Osteocyte (in vitro differentiated cells): Measurements from ENCODE around the gene CCDC92B. TPM values are rescaled to one million over a fixed set of nuclear protein-coding genes. Genes with fewer than 3 reads are reported as not detected.

Experiments used
- DNase-seq: peaks from one replicate; pipeline ENCODE4 v3.0.0; 2021; ENCODE audit warnings: mixed read lengths; ENCODE audit not compliant: unreplicated experiment; ENCODE audit errors: extremely low spot score
- H3K27ac Mint-ChIP-seq: one replicate; pipeline ENCODE4 v1.8.0; 2021; ENCODE audit warnings: mild to moderate bottlenecking, mixed read lengths; ENCODE audit not compliant: unreplicated experiment
- H3K27me3 Mint-ChIP-seq: one replicate; pipeline ENCODE4 v1.8.0; 2021; ENCODE audit warnings: mixed read lengths; ENCODE audit not compliant: unreplicated experiment
- H3K36me3 Mint-ChIP-seq: one replicate; pipeline ENCODE4 v1.8.0; 2021; ENCODE audit warnings: mixed read lengths; ENCODE audit not compliant: unreplicated experiment
- H3K4me1 Mint-ChIP-seq: one replicate; pipeline ENCODE4 v1.8.0; 2021; ENCODE audit warnings: mixed read lengths; ENCODE audit not compliant: unreplicated experiment
- H3K4me3 Mint-ChIP-seq: one replicate; pipeline ENCODE4 v1.8.0; 2021; ENCODE audit warnings: mild to moderate bottlenecking, moderate library complexity, mixed read lengths; ENCODE audit not compliant: unreplicated experiment
- H3K9me3 Mint-ChIP-seq: one replicate; pipeline ENCODE4 v1.8.0; 2021; ENCODE audit warnings: mixed read lengths; ENCODE audit not compliant: unreplicated experiment
- total RNA-seq: library from RNA; stranded (reverse); gene quantifications from 2 replicates; pipeline ENCODE4 v1.2.1, GENCODE V29; 2021
- TF ChIP-seq, protein P1 (sequence below): fragments of 200-600 bp; sonication (generic); IDR thresholded peaks from 2 replicates; pipeline ENCODE4 v1.5.0; 2021; ENCODE audit warnings: antibody characterized with exemption, mild to moderate bottlenecking, moderate library complexity

The CCDC92B gene
- total RNA-seq, 1 donor from 2014 or later: not detected

DNA sequence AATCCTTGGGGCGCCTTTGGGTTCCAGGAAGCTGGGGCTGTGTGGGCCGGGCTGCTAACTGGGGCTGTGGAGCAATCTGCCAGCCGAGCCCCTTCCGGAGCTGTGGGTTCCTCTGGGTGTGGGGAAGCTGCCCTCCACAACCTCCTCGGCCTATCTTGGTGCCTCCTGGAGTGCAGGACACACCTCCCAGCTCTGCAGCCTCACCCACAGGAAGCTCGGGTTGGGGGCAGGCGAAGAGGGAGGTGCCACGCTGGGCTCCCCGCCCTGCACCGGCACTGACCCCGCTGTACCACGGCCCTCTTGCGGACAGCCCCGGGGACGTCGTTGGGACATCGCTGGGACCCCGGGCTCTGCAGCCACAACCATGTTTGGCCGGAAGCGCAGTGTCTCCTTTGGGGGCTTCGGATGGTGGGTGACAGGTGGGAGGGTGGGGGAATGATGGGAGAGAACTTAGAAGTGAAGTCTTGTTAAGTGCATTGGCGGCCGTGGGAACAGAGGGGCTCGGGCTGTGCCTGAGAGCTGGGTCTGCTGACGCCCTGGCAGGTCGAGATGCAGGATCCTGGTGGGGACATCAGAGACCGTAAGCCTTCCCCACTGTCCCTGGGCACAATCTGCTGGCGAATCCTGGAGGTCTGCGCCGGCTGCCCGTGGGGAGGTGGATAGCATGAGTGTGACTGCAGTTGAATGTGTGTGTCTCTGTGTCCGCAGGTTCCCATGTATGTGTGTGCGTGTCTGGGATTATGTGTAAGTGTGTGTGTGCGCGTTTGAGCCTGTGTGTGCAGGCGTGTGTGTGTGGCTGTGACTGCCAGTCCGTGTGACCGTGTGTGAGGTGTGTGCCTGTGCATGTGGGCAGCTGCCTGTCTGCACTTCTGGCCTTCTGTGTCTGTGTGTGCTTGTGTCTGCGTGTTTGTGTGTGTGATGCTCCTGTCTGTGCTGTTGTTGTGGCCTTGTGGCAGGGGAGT, 47.0 kb upstream of the CCDC92B start, which contains the start of gene RAP1GAP2:
Gene RAP1GAP2, plus strand, starts transcription at position 275 of the 962 bp plus-strand sequence. Its CDS starts 90 bp downstream, at position 365.
- H3K4me3 Mint-ChIP-seq: no peak within 1 kb of the TSS
- H3K27me3 Mint-ChIP-seq: peaks cover 21% of the 10 kb centered on the region
- DNase-seq: no peak
- H3K9me3 Mint-ChIP-seq: no peaks in the 10 kb centered on the region
- no peaks in the 10 kb centered on the region for H3K36me3 Mint-ChIP-seq
- TF ChIP-seq, protein P1, sequence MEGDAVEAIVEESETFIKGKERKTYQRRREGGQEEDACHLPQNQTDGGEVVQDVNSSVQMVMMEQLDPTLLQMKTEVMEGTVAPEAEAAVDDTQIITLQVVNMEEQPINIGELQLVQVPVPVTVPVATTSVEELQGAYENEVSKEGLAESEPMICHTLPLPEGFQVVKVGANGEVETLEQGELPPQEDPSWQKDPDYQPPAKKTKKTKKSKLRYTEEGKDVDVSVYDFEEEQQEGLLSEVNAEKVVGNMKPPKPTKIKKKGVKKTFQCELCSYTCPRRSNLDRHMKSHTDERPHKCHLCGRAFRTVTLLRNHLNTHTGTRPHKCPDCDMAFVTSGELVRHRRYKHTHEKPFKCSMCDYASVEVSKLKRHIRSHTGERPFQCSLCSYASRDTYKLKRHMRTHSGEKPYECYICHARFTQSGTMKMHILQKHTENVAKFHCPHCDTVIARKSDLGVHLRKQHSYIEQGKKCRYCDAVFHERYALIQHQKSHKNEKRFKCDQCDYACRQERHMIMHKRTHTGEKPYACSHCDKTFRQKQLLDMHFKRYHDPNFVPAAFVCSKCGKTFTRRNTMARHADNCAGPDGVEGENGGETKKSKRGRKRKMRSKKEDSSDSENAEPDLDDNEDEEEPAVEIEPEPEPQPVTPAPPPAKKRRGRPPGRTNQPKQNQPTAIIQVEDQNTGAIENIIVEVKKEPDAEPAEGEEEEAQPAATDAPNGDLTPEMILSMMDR: no peak
- no peaks in the 10 kb centered on the region for H3K4me1 Mint-ChIP-seq
- no peak within 1 kb of the TSS for H3K27ac Mint-ChIP-seq

DNA sequence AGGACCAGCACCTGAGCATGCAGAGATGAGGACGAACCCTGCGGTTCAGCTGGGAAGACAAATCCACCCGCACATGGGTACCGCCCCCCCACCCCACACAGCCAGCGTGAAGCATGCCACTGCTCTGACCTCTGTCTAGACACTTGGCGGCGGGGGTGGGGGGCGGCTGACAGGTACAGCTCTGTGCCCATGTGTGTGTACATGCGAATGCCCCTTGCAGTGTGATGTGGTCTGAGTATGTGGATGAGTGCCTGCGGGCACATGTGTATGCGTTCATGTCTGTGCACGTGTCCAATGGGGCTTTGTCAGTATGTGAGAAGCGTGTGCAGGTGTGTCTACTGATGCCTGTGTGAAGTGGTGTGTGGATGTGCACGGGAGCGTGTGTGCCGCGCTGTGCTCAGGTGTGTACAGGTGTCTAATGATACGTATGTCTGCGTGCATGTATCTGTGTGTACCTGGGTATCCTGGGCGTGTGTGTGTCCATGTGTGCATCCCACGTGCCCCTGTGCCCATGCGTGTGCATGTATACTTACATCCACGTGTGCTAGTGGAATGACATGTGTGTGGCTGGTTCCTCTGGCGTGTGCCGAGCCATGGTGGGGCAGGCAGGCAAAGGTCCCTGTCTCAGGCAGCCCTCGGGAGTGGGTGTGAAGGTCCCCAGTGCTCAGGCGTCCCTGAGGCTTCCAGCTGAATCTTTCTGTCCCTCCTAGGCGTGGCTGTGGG, 46.1 kb upstream of the CCDC92B start:
- H3K9me3 Mint-ChIP-seq: no peaks in the 10 kb centered on the region
- no peaks in the 10 kb centered on the region for H3K4me1 Mint-ChIP-seq
- no peak for DNase-seq
- peaks cover 27% of the 10 kb centered on the region for H3K27me3 Mint-ChIP-seq
- H3K36me3 Mint-ChIP-seq: no peaks in the 10 kb centered on the region
- no peak overlapping the region for H3K4me3 Mint-ChIP-seq
- no peak overlapping the region for H3K27ac Mint-ChIP-seq
- TF ChIP-seq, protein P1: no peak

DNA sequence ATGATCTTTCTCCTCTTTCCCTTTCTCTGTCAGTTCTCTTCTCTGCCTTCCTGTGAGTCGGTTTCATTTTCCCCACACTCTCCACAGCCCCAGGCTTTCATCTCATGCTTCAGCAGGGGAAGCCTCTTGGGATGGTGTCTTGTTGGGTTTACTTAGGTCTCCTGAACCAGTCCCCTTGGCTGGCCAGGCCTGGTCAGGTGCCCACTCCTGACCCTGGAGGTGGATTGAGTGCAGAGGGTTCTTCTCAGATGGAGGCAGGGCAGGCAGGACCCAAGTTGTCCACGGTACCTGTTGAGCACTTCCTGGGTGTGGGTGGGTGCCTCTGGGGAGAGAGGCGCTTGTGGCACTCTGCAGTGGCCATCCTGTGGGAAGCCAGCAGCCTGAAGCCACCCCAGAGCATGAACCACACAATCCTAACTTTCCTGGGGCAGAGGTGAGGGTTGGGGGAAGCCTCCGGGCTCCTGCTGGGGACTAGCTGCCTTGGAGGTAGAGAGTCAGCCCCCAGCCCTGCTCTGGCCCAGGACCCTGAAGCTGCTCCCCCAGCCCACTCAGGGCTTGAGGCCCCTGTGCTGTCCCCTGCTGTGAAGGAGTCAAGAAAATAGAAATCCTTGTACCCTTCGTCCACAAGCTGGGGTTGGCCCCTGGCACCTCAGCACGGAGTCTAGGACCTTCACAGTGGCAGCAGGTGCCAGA, 44.8 kb upstream of the CCDC92B start:
- TF ChIP-seq, protein P1: no peak
- H3K4me3 Mint-ChIP-seq: no peak overlapping the region
- H3K9me3 Mint-ChIP-seq: no peaks in the 10 kb centered on the region
- H3K27me3 Mint-ChIP-seq: peaks cover 18% of the 10 kb centered on the region
- H3K36me3 Mint-ChIP-seq: no peaks in the 10 kb centered on the region
- H3K27ac Mint-ChIP-seq: no peak overlapping the region
- H3K4me1 Mint-ChIP-seq: no peaks in the 10 kb centered on the region
- DNase-seq: no peak

DNA sequence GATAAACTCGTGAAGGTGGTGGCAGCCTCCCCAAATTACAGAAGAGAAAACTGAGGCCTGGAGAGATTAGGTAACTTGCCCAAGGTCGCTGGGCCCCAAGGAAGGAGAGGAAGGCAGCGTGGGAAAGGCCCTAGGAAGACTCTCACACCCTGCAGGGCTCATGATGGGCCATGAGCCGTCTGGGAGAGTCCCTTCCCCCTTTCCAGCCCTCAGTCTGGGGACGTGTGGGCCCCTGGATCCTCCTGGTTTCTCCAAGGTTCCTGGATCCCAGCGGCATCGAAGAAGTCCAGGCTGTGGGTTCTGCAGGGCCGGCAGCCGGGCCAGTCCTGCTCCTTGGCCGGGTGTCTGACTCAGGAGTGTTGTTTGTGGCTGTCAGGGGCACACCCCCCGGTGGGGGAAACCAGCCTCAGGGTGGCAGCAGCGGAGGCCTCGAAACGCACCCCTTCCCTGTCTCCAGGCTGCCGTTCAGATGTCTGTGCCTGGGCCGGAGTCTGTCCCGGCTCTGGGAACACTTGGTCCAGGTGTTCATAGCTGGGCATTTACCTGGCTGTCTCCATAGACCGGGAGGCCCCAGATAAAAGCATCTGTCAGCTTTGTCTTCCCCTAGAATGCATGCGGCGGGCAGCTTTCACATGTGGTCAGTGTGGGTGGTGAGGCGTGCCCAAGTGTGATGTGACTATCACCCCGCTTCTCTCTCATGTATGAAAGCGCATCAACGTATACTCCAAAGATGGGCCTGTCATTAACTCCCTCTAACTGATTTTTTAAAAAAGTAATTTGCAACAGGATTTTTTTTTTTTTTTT, 43.1 kb upstream of the CCDC92B start:
- peaks cover 7% of the 10 kb centered on the region for H3K27me3 Mint-ChIP-seq
- H3K4me3 Mint-ChIP-seq: no peak overlapping the region
- no peaks in the 10 kb centered on the region for H3K4me1 Mint-ChIP-seq
- H3K36me3 Mint-ChIP-seq: no peaks in the 10 kb centered on the region
- TF ChIP-seq, protein P1: no peak
- H3K9me3 Mint-ChIP-seq: no peaks in the 10 kb centered on the region
- no peak for DNase-seq
- no peak overlapping the region for H3K27ac Mint-ChIP-seq
